Measurements from ENCODE around the gene CNTNAP2.

DNA sequence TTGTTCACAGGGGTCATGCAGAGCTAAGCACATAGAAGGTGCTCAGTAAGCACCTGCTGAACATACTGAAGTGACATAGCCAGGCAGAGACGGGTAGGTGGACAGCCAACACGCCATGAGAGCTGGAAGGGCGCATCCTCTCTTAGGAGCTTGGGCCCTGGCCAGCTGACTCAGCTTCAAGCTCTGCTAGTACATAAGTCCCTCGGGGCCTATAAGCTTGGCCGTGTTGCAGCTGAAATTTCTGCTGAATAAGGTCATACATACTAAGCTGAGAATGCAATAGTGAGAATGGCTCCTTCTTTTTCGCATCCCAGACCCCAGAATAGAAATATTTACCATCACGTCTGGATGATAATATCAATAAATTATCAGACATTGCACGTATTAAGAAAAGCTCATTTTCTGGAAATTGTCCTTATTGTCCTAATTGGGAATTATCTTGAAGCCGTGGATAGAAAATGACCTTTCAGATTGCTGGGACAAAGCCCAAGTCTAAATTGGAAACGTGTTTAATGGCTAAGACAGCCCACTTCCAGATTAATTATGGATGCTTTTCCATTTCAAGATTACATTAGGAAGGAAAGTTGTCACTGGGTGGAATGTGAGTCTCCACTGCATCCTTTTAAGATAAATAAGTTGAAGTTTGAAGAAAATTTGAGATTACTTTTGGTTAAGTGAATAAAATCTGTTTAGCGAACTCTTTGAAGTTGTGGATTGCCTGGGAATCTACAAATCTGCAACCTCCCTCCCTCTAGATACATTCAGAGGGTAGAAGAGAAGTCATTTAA is 2186.9 kb downstream of the CNTNAP2 start:
- TF ChIP-seq ARNT (IDR thresholded peaks at IDR 0.05) (no peak), ELF4 (IDR thresholded peaks at IDR 0.05) (no peak), NFRKB (IDR thresholded peaks at IDR 0.05) (no peak), TARDBP (IDR thresholded peaks at IDR 0.05) (no peak), SUZ12 (IDR thresholded peaks at IDR 0.05) (no peak), FOXK2 (IDR thresholded peaks at IDR 0.05) (no peak), FOXM1 (IDR thresholded peaks at IDR 0.05; ENCODE audit: borderline replicate concordance) (no peak), L3MBTL2 (conservative IDR thresholded peaks at IDR 0.05) (no peak), SP1 (IDR thresholded peaks at IDR 0.05) (no peak), BHLHE40 (IDR thresholded peaks at IDR 0.05; ENCODE audit: borderline replicate concordance) (no peak), FOXA1 (IDR thresholded peaks at IDR 0.05) (no peak), HDGF (IDR thresholded peaks at IDR 0.05; ENCODE audit: borderline replicate concordance) (no peak), CTBP1 (IDR thresholded peaks at IDR 0.05; ENCODE audit: borderline replicate concordance) (no peak)
- TF ChIP-seq, protein P1, sequence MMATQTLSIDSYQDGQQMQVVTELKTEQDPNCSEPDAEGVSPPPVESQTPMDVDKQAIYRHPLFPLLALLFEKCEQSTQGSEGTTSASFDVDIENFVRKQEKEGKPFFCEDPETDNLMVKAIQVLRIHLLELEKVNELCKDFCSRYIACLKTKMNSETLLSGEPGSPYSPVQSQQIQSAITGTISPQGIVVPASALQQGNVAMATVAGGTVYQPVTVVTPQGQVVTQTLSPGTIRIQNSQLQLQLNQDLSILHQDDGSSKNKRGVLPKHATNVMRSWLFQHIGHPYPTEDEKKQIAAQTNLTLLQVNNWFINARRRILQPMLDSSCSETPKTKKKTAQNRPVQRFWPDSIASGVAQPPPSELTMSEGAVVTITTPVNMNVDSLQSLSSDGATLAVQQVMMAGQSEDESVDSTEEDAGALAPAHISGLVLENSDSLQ (IDR thresholded peaks at IDR 0.05), result no peak
